ENCODE data around the gene GUCY2F.

The GUCY2F gene

DNA sequence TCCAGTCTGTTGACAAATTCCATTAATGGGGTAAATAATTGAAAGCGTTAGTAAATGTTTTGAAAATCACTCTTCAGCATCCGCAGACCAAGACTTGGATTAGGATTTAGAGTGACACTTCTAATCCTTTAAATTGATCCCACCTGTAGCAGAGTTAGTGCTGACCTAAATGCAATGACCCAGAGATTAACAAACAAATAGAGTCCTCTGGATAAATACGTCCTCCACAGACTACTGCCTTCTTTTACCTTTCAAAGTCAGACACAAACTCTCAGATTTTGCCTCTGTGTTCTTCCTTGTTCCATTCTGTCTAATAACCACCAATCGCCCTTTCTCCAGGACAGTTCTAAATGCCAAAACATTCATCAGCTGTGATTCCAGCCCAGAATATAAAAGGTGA, at the start of gene GUCY2F:
GUCY2F (minus strand) TSS at position 101 of the 400 bp plus-strand sequence. CDS start 6,150 bp downstream, outside the sequence.
- DNase-seq: no peak

DNA sequence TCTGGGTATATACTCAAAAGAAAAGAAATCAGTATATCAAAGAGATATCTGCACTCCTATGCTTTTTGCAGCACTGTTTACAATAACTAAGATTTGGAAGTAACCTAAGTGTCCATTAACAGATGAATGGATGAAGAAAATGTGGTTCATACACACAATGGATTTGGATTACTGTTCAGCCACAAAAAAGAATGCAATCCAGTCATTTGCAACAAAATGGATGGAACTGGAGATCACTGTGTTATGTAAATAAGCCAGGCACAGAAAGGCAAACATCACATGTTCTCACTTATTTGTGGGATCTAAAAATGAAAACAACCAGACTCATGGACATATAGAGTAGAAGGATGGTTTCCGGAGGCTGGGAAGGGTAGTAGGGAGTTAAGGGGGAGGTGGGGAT, 37.1 kb upstream of the GUCY2F start:
- no peak for DNase-seq

DNA sequence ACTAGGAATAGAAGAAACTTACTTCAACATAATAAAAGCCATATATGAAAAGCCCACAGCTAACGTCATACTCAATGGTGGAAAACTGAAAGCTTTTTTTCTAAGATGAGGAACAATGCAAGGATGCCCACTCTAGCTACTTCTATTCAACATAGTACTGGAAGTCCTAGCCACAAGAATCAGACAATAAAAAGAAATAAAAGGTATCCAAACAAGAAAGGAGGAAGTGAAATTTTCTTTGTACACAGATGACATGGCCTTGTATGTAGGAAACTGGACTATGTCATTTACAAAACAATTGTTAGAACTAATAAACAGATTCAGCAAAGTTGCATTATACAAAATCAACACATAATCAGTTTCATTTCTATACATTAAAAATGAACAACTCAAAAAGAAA, 29.2 kb upstream of the GUCY2F start:
- no peak for DNase-seq

DNA sequence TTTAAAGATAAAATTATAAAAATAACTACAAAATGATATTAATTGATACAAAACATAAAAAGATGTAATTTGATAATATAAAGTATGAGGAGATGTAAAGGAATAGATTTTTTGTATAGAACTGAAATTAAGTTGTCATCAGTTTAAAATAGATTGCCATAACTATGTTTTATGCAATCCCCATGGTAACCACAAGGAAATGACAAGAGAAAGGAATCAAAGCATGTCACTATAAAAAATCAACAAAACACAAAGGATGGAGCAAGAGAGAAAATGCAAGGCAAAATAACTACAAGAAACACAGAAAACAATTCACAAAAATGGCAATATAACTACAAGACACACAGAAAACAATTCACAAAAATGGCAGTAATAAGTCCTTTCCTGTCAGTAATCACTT, 27.0 kb upstream of the GUCY2F start:
- no peak for DNase-seq

DNA sequence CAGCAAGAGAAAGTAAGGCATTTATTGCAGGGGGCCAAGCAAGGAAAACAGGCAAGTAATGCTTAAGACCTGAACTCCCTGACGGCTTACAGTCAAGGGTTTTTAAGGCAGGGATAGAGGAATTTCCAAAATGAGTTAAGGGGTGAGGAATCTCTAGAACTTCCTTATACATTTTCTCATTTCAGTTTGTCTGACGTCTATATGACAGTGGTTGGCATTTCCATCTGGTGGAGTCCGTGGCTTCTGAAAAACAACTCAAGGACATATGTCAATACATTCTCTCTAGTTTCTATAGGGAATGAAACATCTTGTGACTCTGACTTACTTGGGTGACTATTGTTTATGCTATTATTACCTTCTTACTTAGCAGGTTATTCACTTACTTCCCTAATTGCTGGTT, 19.3 kb upstream of the GUCY2F start:
- DNase-seq: no peak

DNA sequence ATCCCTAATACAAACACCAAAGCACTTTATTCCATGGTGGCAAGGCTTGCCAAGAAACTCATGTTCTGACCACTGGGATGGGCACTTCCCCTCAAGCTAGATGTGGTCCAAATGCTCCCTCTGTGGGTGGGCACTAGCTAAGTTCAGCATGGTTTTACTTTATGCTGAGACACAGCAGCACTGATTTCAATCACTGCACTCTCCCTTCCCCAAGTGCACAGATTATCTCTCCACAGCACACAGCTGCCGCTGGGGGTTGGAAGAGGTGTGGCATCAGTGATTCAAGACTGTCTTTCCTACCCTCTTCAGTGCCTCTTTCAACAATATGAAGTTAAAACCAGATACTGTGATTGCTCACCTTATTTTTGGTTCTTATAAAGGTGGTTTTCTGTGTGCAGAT, 16.5 kb upstream of the GUCY2F start:
- no peak for DNase-seq

DNA sequence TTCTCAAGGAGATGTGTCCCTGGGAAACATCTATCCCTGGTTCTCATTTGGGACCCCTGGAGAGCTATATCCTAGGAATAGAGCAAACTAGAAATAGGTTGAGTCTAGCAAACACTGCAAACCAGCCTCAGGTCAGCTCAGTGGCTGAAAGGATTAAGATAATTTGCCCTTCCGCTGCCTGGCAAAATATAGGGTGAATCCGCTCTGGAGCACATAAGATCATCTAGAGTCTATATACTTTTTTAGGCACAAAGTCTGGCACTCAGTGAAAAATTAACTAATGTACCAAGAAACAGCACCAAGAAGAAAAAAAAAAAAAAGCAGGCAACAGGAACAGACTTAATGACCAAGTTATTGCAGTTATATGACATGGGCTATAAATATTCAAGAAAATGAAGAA, 7.3 kb upstream of the GUCY2F start:
- DNase-seq: no peak

DNA sequence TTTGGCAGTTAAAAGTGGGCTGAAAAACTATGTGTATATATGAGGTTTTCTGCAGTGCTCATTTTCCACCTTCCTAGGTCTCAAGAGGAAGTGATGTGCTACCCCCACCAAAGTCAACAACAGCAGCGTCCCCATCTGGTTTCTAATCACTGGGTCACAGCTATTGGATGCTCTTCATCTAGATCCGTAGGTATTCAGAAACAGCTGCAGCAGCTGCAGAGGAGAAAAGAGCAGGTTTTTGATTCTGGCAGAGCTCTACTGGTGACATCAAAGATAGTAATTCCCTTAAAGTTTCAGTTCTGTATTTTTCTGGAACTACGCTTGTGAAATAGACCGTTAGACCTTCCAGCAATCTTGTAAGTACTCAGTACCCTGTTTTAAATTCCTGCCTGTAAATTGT, 5.8 kb upstream of the GUCY2F start:
- no peak for DNase-seq

DNA sequence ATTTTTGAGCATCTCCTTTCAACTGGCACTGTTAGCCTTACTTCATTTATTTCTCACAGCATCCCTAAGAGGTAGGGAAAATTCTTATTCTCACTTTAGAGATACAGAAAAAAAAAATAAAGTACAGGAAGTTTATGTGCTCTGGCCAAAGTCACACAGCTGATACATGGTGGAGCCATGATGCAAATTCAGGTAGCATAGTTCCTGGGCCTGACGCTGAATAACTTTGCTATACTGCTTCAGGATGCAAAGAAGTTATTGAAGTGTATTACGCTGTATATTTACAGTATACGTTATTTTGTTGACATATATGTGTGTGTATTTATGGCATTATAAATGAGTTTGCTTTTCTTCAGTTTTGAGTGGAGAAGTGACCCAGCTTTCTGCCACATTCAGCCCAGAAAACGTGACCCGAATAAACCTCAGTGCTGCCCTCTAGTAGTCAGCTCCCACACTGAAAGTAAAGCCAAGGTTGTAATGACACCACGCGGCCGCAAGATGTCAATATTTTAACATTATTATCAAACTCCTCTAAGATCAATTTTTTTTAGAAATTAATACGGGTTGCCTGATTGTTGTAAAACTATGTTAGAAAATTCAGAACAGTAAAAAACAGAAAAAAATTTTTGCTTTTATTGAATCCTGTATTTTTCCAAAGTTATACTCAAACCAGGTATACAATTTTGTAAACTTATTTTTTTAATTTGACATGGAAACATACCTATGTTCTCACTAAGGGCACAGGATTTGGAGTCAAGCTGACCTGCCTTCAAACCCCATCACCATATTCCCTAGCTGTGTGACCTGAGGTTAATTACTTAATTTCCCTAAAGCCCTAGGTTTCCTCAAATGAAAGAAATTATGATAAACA, 3.8 kb upstream of the GUCY2F start:
- DNase-seq: peak; percentile 27

DNA sequence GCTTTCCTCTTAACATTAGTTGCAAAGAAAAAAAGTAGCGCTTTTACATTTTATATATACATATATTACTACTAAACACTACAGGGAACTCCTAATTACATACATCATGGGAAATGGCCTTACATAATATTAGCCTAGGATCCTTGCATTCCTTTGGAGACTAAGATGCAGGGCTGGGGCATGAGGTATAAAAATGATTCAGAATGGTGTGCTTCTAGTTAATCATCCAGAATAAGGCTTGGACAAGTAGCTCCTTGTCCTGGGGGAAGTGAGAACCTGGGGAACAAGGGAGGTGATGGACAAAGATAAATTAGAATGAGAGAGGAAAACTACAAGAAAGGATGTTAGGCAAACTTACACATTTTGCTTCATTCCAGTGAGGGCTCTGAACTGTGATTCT, 3.0 kb upstream of the GUCY2F start:
- no peak for DNase-seq

DNA sequence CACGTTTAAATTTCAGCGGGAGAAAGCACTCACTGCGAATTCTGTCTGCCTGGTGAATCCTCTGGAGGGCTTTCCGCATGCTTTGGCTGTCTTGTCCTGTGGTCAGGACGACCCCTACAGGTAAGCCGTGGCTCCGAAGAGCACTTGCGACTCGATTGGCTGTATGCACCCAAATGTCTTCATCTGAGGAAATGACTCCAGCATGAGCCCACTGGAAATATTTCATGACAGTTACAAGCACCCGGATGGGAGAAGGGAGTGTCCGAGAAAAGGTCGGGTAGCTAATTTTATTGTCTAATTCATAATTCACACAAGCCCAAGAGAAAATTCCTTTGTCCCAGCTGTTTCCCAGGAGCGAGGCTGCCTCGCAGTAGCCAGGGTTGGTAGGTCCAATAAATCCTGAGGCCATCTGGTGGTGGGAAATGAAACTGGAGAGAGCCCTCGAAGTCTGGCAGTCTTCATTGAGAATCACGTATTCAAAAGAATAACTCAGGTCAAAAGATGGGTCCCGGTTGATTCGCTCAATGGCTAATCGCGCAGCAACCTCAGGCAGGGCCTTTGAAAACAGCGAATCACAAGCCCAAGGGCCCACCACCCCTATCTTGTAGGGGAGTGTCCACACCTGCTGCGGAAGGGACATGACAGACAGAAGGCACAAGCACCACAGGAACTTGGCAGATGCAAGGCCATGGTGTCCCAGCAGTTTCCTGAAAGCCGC, 6.6 kb downstream of the GUCY2F start:
- DNase-seq: peak; percentile 5

DNA sequence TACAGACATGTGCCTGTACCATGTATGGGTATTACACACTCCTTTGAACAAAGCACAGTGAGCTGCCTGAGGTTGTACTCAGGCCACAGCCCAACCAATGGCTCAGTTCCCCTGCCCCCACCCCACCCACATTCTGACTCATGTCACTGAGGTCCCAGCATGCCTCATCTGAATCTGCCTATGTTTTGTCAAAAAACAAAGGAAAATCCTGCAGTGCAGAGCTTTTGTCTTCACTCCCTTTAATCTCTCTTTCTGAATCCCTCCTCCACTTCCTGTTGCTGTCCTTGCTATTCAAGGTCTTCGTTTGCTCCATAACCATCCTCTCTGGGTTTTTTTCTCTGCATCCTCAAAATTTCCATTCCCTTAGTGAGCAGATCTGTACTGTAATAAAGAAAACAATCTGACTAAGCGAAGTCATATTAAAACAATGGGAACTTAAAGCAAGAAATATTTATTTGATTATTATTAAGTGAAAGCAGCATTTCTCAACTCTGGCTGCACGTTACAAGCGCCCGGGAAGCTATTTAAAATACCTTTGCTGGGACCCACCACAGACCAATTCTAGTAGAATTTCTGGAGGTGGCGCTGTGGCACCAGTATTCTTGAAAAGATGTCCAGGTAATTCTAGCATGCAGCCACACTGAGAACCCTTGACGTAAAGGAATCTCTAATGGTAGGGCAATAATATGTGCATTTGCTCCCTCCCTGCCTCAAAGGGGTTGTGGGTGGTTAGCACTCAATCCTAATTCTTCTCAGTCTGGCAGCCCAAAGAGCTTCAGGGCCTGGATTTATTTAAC, 8.7 kb downstream of the GUCY2F start:
- no peak for DNase-seq

DNA sequence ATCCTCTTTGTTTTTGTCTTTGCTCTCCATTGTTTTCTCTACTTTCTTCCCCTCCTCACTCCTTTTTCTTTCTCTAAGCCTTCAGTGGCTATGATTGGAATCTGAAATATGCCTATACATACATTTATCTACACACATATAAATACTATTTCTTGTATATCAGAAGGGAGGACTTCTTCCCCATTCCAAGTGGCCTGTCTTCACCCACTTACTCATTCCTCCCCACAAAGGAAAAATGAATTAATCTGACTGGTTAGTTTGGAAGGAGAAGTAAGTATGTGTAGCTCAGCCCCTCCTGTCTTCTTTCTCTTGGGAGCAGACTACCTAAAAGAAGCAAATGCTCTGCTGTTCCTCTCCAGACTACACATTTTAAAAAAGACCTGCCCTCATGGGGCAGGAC, 17.7 kb downstream of the GUCY2F start:
- DNase-seq: no peak

DNA sequence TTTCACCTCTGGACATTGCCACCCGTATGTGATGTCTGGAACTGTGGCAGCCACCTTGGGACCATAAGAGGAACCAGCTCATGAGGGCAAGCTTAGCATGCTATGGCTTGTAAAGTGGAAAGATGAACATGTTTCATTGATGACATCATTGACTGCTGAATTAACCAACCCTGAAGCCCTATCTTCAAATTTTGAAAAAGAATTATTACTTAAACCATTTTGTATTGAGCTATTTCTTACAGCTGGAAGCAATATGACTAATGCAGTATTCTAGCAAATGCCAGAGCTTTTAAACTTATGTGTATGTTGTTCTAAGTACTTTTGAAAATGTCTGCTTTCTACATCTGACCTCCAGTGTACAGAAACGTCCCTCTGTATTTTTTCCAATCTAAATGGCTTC, 18.1 kb downstream of the GUCY2F start:
- DNase-seq: no peak

DNA sequence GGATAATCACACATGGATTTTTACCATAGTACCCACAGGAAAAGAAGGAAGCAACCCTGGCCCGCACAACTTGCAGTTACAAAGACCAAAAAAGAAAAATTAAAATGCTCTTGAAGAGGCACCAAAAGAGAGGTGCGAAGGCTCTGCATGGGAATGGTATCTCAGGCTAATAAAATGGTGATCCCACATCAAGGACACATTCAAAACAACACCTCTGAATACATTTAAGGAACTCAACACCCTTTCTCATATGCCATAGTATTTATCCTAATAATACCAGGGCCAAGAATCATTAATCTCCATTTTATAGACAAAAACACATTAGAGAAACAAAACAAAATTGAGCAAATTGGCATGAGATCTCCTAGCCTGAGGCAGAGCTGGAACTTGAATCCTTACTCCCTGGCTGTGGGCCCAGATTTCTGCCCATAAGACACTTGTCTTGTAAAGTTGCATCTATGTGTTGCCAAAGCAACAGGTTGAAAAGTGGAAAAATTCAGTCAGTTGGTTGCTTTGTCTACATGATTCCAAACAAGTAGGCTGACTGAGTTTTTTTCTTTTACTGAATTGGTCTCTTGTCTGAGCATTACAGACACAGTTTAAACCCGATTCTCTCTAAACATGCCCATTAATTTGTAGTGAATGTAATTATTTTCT, 33.5 kb downstream of the GUCY2F start:
- no peak for DNase-seq

DNA sequence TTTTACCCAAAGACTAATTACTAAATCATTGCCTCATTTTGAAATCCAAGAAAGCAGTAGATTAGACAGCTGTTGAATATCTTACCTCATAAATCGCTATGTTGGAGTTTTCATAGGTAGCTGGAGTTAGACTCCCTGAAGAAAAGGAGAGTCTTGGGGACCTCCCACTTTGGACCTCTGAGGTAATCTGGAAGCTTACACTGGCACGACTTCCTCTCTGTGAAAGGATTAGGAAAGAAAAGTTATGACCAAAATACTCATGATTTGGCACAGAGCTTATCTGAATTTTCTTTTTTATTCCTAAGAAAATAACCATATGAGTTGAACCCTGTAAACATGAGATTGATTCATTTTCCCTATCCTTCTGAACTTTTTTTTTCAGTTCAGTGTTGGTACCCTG, 40.6 kb downstream of the GUCY2F start:
- DNase-seq: no peak

DNA sequence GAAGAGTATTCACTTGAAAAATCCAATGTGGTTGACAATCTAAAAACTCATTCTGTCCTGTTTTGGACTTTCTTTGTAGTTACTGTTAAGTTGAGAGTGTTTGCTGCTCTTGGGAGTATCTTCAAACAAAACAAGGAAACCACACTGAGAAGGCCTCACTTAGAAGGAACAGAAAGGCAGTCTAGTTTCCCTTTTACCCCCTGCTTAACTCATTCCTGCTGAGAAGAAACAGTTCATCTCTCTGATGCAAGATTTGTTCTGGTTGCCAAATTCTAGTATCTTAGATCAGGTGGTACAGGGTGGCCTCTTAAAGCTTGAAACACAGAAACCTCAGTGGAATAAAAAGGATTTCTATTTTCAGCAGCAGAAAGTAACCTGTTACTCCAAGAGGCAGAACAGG, 41.4 kb downstream of the GUCY2F start:
- DNase-seq: no peak

DNA sequence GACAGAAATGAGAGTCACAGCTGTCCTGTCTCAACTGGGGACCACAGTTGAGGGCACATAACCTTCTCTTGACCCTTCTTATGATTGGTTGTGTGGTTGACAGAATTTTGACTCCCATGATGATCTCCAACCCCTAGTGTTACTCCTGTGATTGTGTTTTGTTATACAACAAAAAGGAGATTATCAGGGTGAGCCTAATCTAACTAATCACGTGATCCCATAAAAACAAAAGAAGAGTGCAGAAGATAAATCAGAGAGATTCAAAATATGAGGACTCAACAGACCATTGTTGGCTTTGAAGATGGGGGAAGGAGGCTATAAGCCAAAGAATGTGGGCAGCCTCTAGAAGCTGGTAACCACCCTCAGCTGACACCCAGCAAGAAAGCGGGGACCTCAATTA, 72.7 kb downstream of the GUCY2F start:
- no peak for DNase-seq

DNA sequence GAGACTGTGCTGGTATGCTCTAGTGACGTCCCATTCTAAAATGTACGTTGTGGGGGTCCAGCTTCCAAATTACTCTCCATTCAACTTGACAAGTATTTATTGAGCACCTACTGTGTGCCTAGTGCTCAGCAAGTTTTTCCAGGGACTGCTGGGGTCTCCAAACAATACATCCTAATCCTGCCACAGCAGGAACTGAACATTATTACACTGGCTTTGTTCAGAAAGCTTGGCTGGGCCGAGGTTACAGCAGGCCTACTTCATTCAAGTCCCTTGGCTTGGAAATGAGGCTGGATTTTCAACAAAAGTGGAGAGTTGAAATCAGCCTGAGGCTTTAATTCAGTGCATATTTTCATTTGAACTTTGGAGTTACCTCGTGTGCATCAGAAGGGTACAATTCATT, 78.0 kb downstream of the GUCY2F start:
- DNase-seq: no peak

DNA sequence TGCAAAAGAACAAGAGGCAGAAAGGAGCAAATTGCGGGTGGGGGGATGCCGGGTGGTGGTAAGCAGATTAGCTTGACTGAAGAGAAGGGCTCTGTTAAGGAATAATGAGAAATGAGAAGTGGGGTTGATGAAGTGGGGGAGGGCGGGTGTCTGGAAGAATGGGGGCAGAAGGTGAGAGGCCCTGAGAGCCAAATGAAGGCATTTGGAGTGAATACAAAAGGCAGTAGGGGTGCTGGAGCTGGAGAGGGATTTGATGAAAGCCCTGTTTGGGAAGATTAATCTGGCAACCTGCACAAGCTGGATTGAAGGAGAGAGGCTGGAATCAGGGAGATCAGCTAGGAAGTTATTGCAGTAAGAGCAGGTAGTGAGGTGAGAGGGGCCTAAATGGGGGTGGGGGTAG, 82.1 kb downstream of the GUCY2F start:
- DNase-seq: no peak

DNA sequence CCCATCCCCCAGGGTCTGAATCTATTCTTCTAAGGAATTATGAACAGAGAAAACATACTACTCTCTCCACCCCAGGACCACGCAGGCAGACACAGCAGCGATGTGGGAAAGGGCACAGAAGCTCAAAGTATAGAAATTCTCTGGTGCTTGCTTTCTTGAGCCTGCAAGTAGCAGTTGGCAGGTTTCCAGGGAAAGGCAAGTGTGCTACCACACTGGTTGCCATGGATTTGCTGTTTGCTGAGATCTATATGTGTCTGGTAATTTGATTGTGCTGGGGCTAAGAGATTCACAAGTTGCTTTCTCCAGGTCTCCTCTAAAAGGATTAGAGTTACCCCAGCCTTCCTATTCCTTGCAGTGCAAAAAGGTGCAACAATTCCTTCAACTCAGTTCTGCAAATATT, 83.1 kb downstream of the GUCY2F start:
- DNase-seq: no peak

DNA sequence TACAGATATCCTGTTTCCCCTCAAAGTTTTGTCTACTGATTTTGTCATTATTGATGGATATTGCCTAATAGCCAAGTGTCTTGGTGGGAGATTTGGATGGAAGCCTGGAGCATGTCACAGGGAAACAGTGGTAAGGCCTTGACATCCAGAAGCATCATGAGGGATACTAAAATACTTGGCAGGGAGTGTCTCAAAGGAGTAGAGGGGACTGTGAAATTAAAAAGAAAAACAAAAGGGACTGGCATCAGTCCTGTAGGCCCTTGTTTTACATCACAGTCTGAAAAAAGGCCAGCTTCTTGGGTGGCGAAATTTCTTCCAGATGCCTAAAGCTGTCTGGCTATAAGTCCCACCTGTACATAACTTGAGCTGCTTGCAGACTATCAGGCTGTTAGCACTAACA, 83.8 kb downstream of the GUCY2F start:
- DNase-seq: no peak

DNA sequence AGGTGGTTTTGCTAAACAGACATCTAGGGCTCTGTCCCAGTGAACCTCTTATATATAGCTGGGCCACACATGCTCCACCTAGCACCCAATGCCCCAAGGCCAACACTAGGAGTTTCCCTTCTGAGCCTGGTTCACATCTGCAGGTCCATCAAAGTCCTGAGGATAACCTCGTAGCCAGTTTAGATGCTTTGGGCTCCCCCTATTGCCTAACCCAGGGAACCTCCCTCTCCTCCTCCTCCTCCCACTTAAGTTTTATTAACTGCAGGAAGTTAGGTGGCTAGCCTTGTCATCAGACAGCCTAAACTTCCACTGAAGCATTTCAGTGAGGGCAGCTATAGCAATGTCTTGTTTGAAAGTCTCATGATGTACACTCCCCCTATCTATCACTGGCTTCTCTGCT, 88.0 kb downstream of the GUCY2F start:
- DNase-seq: no peak
